SK-N-MC (cell line): Measurements from ENCODE around the gene GABRG3.

Experiments used
- EZH2 ChIP-seq: fragments of 200-600 bp; sonication (generic); IDR thresholded peaks from one replicate; pipeline ENCODE4 v1.6.1; 2017; ENCODE audit warnings: antibody characterized with exemption
- FOXP2 ChIP-seq: optimal IDR thresholded peaks from 2 replicates; pipeline ENCODE3; 2011; ENCODE audit warnings: mild to moderate bottlenecking, moderate library complexity; ENCODE audit not compliant: insufficient read depth; ENCODE audit errors: extremely low read length, control extremely low read depth
- POLR2AphosphoS5 ChIP-seq: IDR thresholded peaks from 2 replicates; pipeline ENCODE4 v1.6.1; 2012; ENCODE audit warnings: mild to moderate bottlenecking, low read depth, low read length, borderline replicate concordance

- TF ChIP-seq EZH2 (no peak), FOXP2 (no peak), POLR2AphosphoS5 (no peak)
Measured at GRCh38 chr15:27499719-27500118, 528.7 kb downstream of the GABRG3 start.
